K562 (cell line): Measurements from ENCODE around the gene DLGAP1. TPM values are rescaled to one million over a fixed set of nuclear protein-coding genes. Genes with fewer than 3 reads are reported as not detected.

Experiments used
- ATAC-seq: fragments of 200-7000 bp; cut with Tn5 transposase; 3 replicates; pipeline ENCODE4 v1.9.1; 2020; ENCODE audit warnings: moderate library complexity
- BruUV-seq: library from RNA; stranded (reverse); fragments of 400-500 nt; replicated peaks from 2 replicates; lab custom pipeline; 2021; lab: Mats Ljungman, UMichigan
- CTCF ChIA-PET: fragments of 300-600 bp; formaldehyde crosslinking; extraction: SDS; loops from one replicate; lab custom pipeline; 2021; ENCODE audit warnings: low intra/inter-chr PET ratio; lab: Yijun Ruan, JAX
- POLR2A ChIA-PET: fragments of 300-600, 350-650 bp; sonication (Branson Sonifier 250); formaldehyde crosslinking; extraction: SDS; loops from one replicate; lab custom pipeline; 2021; ENCODE audit warnings: antibody characterized with exemption, inconsistent platforms; lab: Yijun Ruan, JAX
- DNase-seq, 4 experiments: peaks; one replicate each; pipeline versions ENCODE4 v3.0.0 to v3.0.0-alpha.2; 2011 to 2018; ENCODE audit warnings: low spot score in 3 of 4, mixed read lengths in 3 of 4; ENCODE audit errors: extremely low read depth in 1 of 4
- FAIRE-seq: peaks from 2 replicates; lab custom pipeline; 2011; peaks lifted over from hg19 to GRCh38; lab: Jason Lieb, UNC
- H2AFZ ChIP-seq: 2 replicates; pipeline ENCODE4 v1.6.0; 2011; ENCODE audit warnings: low read depth, low read length, control low read depth, inconsistent platforms
- H3K27ac ChIP-seq: fragments of 200-600 bp; 3 replicates; pipeline ENCODE4 v1.8.0; 2011; ENCODE audit warnings: low read depth, mild to moderate bottlenecking, control low read depth, inconsistent platforms, low read length, moderate library complexity, mixed read lengths; ENCODE audit errors: extremely low read depth
- H3K27me3 ChIP-seq, 2 experiments: fragments of 300-600 bp in 1 of 2; 2 replicates in 1 of 2; 3 replicates in 1 of 2; pipeline versions ENCODE4 v1.6.0 to v1.8.0; 2011; ENCODE audit warnings: inconsistent platforms in 2 of 2, low read length in 2 of 2, mild to moderate bottlenecking in 1 of 2, mixed read lengths in 1 of 2, moderate library complexity in 1 of 2; ENCODE audit not compliant: control insufficient read depth in 2 of 2, insufficient read depth in 2 of 2
- H3K36me3 ChIP-seq: fragments of 300-600 bp; 3 replicates; pipeline ENCODE4 v1.8.0; 2011; ENCODE audit warnings: mild to moderate bottlenecking, low read length, inconsistent platforms; ENCODE audit not compliant: control insufficient read depth, insufficient read depth
- H3K4me1 ChIP-seq, 2 experiments: fragments of 200-600 bp in 1 of 2; replicated peaks in 1 of 2; 2 replicates in 1 of 2; 3 replicates in 1 of 2; pipeline versions ENCODE4 v1.5.1 to v1.8.0; 2011; ENCODE audit warnings: inconsistent platforms in 2 of 2, low read length in 2 of 2, mild to moderate bottlenecking in 1 of 2, mixed read lengths in 1 of 2, moderate library complexity in 1 of 2; ENCODE audit not compliant: control insufficient read depth in 2 of 2, insufficient read depth in 2 of 2
- H3K4me2 ChIP-seq: 2 replicates; pipeline ENCODE4 v1.6.1; 2011; ENCODE audit warnings: low read length, control low read depth, inconsistent platforms, mixed read lengths; ENCODE audit not compliant: insufficient read depth
- H3K4me3 ChIP-seq: fragments of 200-600 bp; sonication (generic), shearing (Covaris generic); 2 replicates; pipeline ENCODE4 v1.5.1; 2016; ENCODE audit warnings: control low read depth, inconsistent platforms
- H3K79me2 ChIP-seq: fragments of 200-600 bp; 3 replicates; pipeline ENCODE4 v1.8.0; 2011; ENCODE audit warnings: low read length, inconsistent platforms; ENCODE audit not compliant: control insufficient read depth, insufficient read depth
- H3K9ac ChIP-seq, 2 experiments: 2 replicates each; pipeline versions ENCODE4 v1.6.0 to v1.6.1; 2011; ENCODE audit warnings: low read depth in 2 of 2, low read length in 2 of 2, control low read depth in 1 of 2, inconsistent platforms in 1 of 2, mild to moderate bottlenecking in 1 of 2, mixed read lengths in 1 of 2; ENCODE audit not compliant: insufficient read depth in 1 of 2
- H3K9me1 ChIP-seq: one replicate; pipeline ENCODE4 v1.6.0; 2011; ENCODE audit warnings: inconsistent platforms, mild to moderate bottlenecking, low read length, moderate library complexity; ENCODE audit not compliant: control insufficient read depth, insufficient read depth
- H3K9me3 ChIP-seq: replicated peaks from 2 replicates; pipeline ENCODE4 v1.5.1; 2011; ENCODE audit warnings: low read depth, low read length, inconsistent platforms; ENCODE audit not compliant: control insufficient read depth, insufficient read depth
- H4K20me1 ChIP-seq: replicated peaks from 2 replicates; pipeline ENCODE4 v1.6.1; 2011; ENCODE audit warnings: low read length, inconsistent platforms, mixed read lengths; ENCODE audit not compliant: control insufficient read depth, insufficient read depth
- CBFB ChIP-seq: sonication (generic); formaldehyde crosslinking; IDR thresholded peaks from 2 replicates; pipeline ENCODE4 v1.4.0; 2020; ENCODE audit warnings: mild to moderate bottlenecking, missing genetic modification reagents
- CBX1 ChIP-seq: sonication (generic); IDR thresholded peaks from 2 replicates; pipeline ENCODE4 v1.6.1; 2016; ENCODE audit warnings: antibody characterized with exemption, low read depth, mild to moderate bottlenecking
- CBX3 ChIP-seq, 2 experiments: IDR thresholded peaks; 1 replicate in 1 of 2; 2 replicates in 1 of 2; pipeline ENCODE4 v1.6.1; 2012; ENCODE audit warnings: inconsistent platforms in 2 of 2, low read length in 2 of 2, borderline replicate concordance in 1 of 2, control low read depth in 1 of 2
- DMBX1 ChIP-seq: fragments of 250-450 bp; sonication (Bioruptor Pico); IDR thresholded peaks from 2 replicates; pipeline ENCODE4 v1.8.0; 2022; ENCODE audit warnings: inconsistent platforms, mild to moderate bottlenecking, moderate library complexity, borderline replicate concordance
- HEY1 ChIP-seq: fragments of 250-450 bp; sonication (Bioruptor Pico); IDR thresholded peaks from 2 replicates; pipeline ENCODE4 v1.5.0; 2020; ENCODE audit warnings: mild to moderate bottlenecking, moderate library complexity, borderline replicate concordance
- KDM4B ChIP-seq, 2 experiments: fragments of 450-650 bp in 1 of 2; sonication (generic) in 1 of 2; IDR thresholded peaks; 2 replicates each; pipeline ENCODE4 v1.6.1; 2016 to 2017; ENCODE audit warnings: borderline replicate concordance in 2 of 2, antibody characterized with exemption in 1 of 2, low read depth in 1 of 2, mild to moderate bottlenecking in 1 of 2
- LEF1 ChIP-seq: fragments of 450-650 bp; IDR thresholded peaks from 2 replicates; pipeline ENCODE4 v1.6.1; 2016; ENCODE audit warnings: mild to moderate bottlenecking
- MYNN ChIP-seq, 2 experiments: sonication (generic); formaldehyde crosslinking in 1 of 2; IDR thresholded peaks; 2 replicates each; pipeline versions ENCODE4 v1.5.0 to v1.6.1; 2016 to 2020; ENCODE audit warnings: antibody characterized with exemption in 1 of 2, missing genetic modification reagents in 1 of 2
- NFRKB ChIP-seq: fragments of 450-650 bp; IDR thresholded peaks from 2 replicates; pipeline ENCODE4 v1.6.1; 2016; ENCODE audit warnings: low read depth
- POLR2AphosphoS2 ChIP-seq: IDR thresholded peaks from 2 replicates; pipeline ENCODE4 v1.6.1; 2012; ENCODE audit warnings: low read length, improper control_type of control experiment
- POLR2B ChIP-seq: fragments of 450-650 bp; IDR thresholded peaks from 2 replicates; pipeline ENCODE4 v1.6.1; 2018; ENCODE audit warnings: low read depth; ENCODE audit not compliant: partially characterized antibody
- POLR3A ChIP-seq: IDR thresholded peaks from 2 replicates; pipeline ENCODE4 v1.6.1; 2011; ENCODE audit warnings: borderline replicate concordance, mild to moderate bottlenecking, moderate library complexity; ENCODE audit not compliant: insufficient read length, insufficient read depth; ENCODE audit errors: extremely low read depth
- TAF15 ChIP-seq: fragments of 200-400 bp; formaldehyde crosslinking; IDR thresholded peaks from 2 replicates; pipeline ENCODE4 v1.6.1; 2017; ENCODE audit warnings: mild to moderate bottlenecking, low read depth, low read length, moderate library complexity
- TGIF2 ChIP-seq: sonication (generic); formaldehyde crosslinking; IDR thresholded peaks from 2 replicates; pipeline ENCODE4 v1.8.1; 2022; ENCODE audit warnings: mild to moderate bottlenecking, missing genetic modification reagents, moderate library complexity
- ZBTB11 ChIP-seq, 3 experiments: fragments of 200-800 bp in 1 of 3; fragments of 250-450 bp in 1 of 3; fragments of 450-650 bp in 1 of 3; sonication (Bioruptor Pico) in 1 of 3; sonication (Bioruptor generic) in 1 of 3; formaldehyde crosslinking in 1 of 3; IDR thresholded peaks; 2 replicates each; pipeline versions ENCODE4 v1.6.1 to v1.8.0; 2016 to 2022; ENCODE audit warnings: mild to moderate bottlenecking in 2 of 3, missing genetic modification characterization in 2 of 3, missing compliant biosample characterization in 1 of 3, moderate library complexity in 1 of 3
- ZFP36 ChIP-seq: fragments of 150-350 bp; IDR thresholded peaks from 2 replicates; pipeline ENCODE4 v1.6.1; 2018; ENCODE audit warnings: low read length, low read depth; ENCODE audit not compliant: partially characterized antibody
- ZNF639 ChIP-seq, 2 experiments: fragments of 200-800 bp in 1 of 2; sonication (Bioruptor generic) in 1 of 2; sonication (generic) in 1 of 2; formaldehyde crosslinking in 1 of 2; IDR thresholded peaks in 1 of 2; conservative IDR thresholded peaks in 1 of 2; 2 replicates each; pipeline versions ENCODE4 v1.5.0 to v1.6.1; 2016 to 2020; ENCODE audit warnings: missing compliant biosample characterization in 1 of 2, missing genetic modification characterization in 1 of 2, missing genetic modification reagents in 1 of 2
- ZNF695 ChIP-seq: fragments of 450-650 bp; formaldehyde crosslinking; IDR thresholded peaks from 2 replicates; pipeline ENCODE4 v1.4.0; 2020; ENCODE audit warnings: mild to moderate bottlenecking, moderate library complexity
- WGBS: fragments of 100-300 bp; shearing (Covaris generic); methylation state at CpG from one replicate; pipeline ENCODE4 v1.1.6; 2016; ENCODE audit warnings: low coverage, mixed read lengths; ENCODE audit not compliant: insufficient coverage; ENCODE audit errors: missing lambda C conversion rate; 5-methylcytosine and 5-hydroxymethylcytosine counted together
- in situ Hi-C: fragments of 300-500 bp; cut with MboI; formaldehyde crosslinking; loops from 4 replicates; pipeline ENCODE4 v1.15.0; 2018; ENCODE audit warnings: inconsistent platforms, mixed read lengths
- intact Hi-C: fragments of 100-400 bp; cut with micrococcal nuclease; formaldehyde crosslinking; loops from 2 replicates; pipeline ENCODE4 v1.14.2; 2022
- polyA plus RNA-seq, 8 experiments: library from polyadenylated mRNA; depleted of rRNA in 4 of 8; stranded (reverse) in 5 of 8; unstranded in 3 of 8; fragments of >200 nt; fragmentation: Nextera tagmentation in 2 of 8; fragmentation: Illumina TruSeq in 1 of 8; extraction: Ambion mirVana in 2 of 8; extraction: Trizol in 1 of 8; gene quantifications; 2 replicates each; pipeline versions ENCODE4 v1.2.1 to v1.2.3, GENCODE V29; 2011 to 2014; ENCODE audit warnings: inconsistent platforms in 1 of 8, missing spikeins in 1 of 8
- total RNA-seq, 7 experiments: library from RNA; depleted of rRNA in 6 of 7; stranded (reverse); fragments of >200 nt in 6 of 7; fragmentation: Illumina TruSeq in 2 of 7; extraction: Trizol in 2 of 7; gene quantifications; 2 replicates each; pipeline versions ENCODE4 v1.2.1 to v1.2.3, GENCODE V29; 2011 to 2021; ENCODE audit warnings: low replicate concordance in 1 of 7

The DLGAP1 gene
- total and polyA plus RNA-seq, 9 of the 15 experiments (the other 6 are each of a cell fraction or from before 2014, with no cell fraction given): 0.04 to 0.22 (median 0.08) TPM

GRCh38 chr18:3775996-3776395 lies 679.1 kb downstream of the DLGAP1 start:
- CTCF ChIA-PET: no interaction called here
- TF ChIP-seq MYNN (IDR thresholded peaks at IDR 0.05) (no peak), MYNN (CRISPR knock-in tag; IDR thresholded peaks at IDR 0.05) (no peak), CBFB (CRISPR knock-in tag) (no peak), KDM4B (IDR thresholded peaks at IDR 0.05; ENCODE audit: borderline replicate concordance in 2 of 2, low read depth in 1 of 2) (no peak), ZNF695 (no peak), TAF15 (no peak), CBX1 (no peak), NFRKB (no peak), POLR2AphosphoS2 (no peak), DMBX1 (no peak), POLR3A (no peak), ZBTB11 (CRISPR knock-in tag; IDR thresholded peaks at IDR 0.05) (no peak), POLR2B (no peak), HEY1 (CRISPR knock-in tag) (no peak), LEF1 (no peak), ZFP36 (no peak), TGIF2 (CRISPR knock-in tag) (no peak), ZNF639 (CRISPR knock-in tag; conservative IDR thresholded peaks at IDR 0.05 in 1 of 2, IDR thresholded peaks at IDR 0.05 in 1 of 2) (no peak), CBX3 (IDR thresholded peaks at IDR 0.05; ENCODE audit: borderline replicate concordance in 1 of 2, low read length in 2 of 2) (no peak)

More at GRCh38 chr18:3775996-3776395, 679.1 kb downstream of the DLGAP1 start:
- no peaks in the 10 kb centered on the region for H3K9me3 ChIP-seq
- no TSS peak for BruUV-seq
- H3K4me3 ChIP-seq: no peak overlapping the region
- ATAC-seq: no peak
- H3K36me3 ChIP-seq: no peaks in the 10 kb centered on the region
- FAIRE-seq: no peak
- no peak overlapping the region for H3K4me2 ChIP-seq
- intact Hi-C loops (no loop called here), in situ Hi-C loops (no loop called here)
- H3K9ac ChIP-seq: no peak overlapping the region
- H2AFZ ChIP-seq: no peak overlapping the region
- H3K27ac ChIP-seq: no peak overlapping the region
- peaks cover 5 to 7% of the 10 kb centered on the region in 2 experiments; a peak in 4 of 5 replicates for H3K4me1 ChIP-seq
- peaks cover 33 to 44% of the 10 kb centered on the region in 2 experiments for H3K27me3 ChIP-seq
- POLR2A ChIA-PET: interaction anchor here (0.6 to 0.8 kb wide), 2 partner anchors 554 to 825 kb away, joined by 3 read pairs; no protein-coding TSS in a partner anchor
- 0% methylated on average over 5 of the region's 5 CpGs for WGBS
- no peak for DNase-seq
- H4K20me1 ChIP-seq: no peaks in the 10 kb centered on the region
- no peaks in the 10 kb centered on the region for H3K9me1 ChIP-seq
- no peaks in the 10 kb centered on the region for H3K79me2 ChIP-seq
